ENCODE measurements around the gene PPP1R1B. TPM values are rescaled to one million over a fixed set of nuclear protein-coding genes. Genes with fewer than 3 reads are reported as not detected.

Gene PPP1R1B
- total RNA-seq, 4 donors from 2014 or later: 0.26 to 22.0 (median 0.68) TPM

DNA sequence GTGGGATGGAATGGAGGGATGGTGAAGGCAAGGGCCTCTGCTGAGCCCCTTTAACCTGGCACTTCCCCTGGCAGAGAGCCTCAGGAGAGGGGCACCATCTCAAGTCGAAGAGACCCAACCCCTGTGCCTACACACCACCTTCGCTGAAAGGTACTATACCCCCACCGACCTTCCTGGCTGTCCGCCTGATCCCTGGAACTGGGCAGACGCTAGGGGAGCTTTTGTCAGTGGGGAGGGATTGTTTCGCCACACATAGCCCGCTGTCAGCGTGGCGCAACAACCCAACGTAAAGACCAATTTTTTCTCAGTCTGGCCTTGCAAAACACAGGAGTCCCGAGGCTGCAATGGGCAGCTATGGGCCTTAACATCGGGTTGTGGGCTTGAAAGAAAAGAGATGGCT, 3.1 kb downstream of the PPP1R1B start:
- Histone ChIP-seq H3K27me3 (peaks cover 22% of the 10 kb centered on the region in 2 donors), H3K36me3 (no peaks in the 10 kb centered on the region), H3K4me3 (no peak overlapping the region), H3K4me1 (peaks cover 0 to 13% of the 10 kb centered on the region in 2 donors), H3K27ac (no peak overlapping the region), H3K9me3 (no peaks in the 10 kb centered on the region)
- intact Hi-C loops (cut with DNase I; ENCODE audit: low total_unique reads): loop anchor here (10.0 kb wide), 2 partner anchors 55 to 75 kb away; partner anchors contain the start of gene PGAP3
- no peak for TF ChIP-seq CTCF (IDR thresholded peaks at IDR 0.05)
- TF ChIP-seq POLR2A (IDR thresholded peaks at IDR 0.05): no peak
- no peak for DNase-seq

GRCh38 chr17:39631403-39631802, 4.7 kb downstream of the PPP1R1B start:
- Histone ChIP-seq H3K9me3 (no peaks in the 10 kb centered on the region), H3K4me3 (no peak overlapping the region), H3K4me1 (peaks cover 0 to 20% of the 10 kb centered on the region in 2 donors), H3K36me3 (no peaks in the 10 kb centered on the region), H3K27ac (no peak overlapping the region), H3K27me3 (peaks cover 8 to 15% of the 10 kb centered on the region in 2 donors)
- no peak for DNase-seq
- intact Hi-C loops (cut with DNase I; ENCODE audit: low total_unique reads): loop anchor here (10.0 kb wide), 1 partner anchor 53 kb away; the partner anchor contains the start of gene PGAP3
- no peak for TF ChIP-seq CTCF (IDR thresholded peaks at IDR 0.05)
- TF ChIP-seq POLR2A (IDR thresholded peaks at IDR 0.05): no peak

GRCh38 chr17:39632153-39632941, 5.6 kb downstream of the PPP1R1B start:
- Histone ChIP-seq H3K4me3 (no peak overlapping the region), H3K9me3 (no peaks in the 10 kb centered on the region), H3K4me1 (peaks cover 0 to 11% of the 10 kb centered on the region in 2 donors), H3K36me3 (no peaks in the 10 kb centered on the region), H3K27ac (no peak overlapping the region), H3K27me3 (peaks cover 3 to 6% of the 10 kb centered on the region in 2 donors)
- TF ChIP-seq POLR2A (IDR thresholded peaks at IDR 0.05) (no peak), CTCF (IDR thresholded peaks at IDR 0.05) (no peak)
- no peak for DNase-seq
- intact Hi-C loops (cut with DNase I; ENCODE audit: low total_unique reads): loop anchor here (10.0 kb wide), 1 partner anchor 52 kb away; the partner anchor contains the start of gene PGAP3

DNA sequence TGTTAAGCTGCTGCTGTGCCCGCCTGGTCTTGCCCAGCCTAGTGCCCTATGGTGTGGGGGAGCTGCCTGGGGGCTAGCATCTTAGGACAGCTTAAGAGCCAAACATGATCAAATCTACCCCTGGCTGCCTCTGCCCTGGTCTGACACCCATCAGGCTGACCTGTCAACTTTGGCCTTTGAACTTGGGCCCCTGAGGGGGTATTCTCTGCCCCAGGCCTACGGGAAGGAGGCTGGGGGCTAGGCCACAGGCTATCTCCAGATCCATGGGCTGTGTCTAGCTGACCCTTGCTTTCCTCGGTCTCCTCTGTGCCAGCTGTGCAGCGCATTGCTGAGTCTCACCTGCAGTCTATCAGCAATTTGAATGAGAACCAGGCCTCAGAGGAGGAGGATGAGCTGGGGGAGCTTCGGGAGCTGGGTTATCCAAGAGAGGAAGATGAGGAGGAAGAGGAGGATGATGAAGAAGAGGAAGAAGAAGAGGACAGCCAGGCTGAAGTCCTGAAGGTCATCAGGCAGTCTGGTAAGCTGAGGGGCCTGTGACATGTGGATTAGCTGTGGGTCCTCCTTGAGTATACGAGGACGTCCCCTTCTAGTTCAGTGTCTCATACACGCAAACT, 6.9 kb downstream of the PPP1R1B start:
- peaks cover 7 to 17% of the 10 kb centered on the region in 2 donors for H3K4me1 ChIP-seq
- no peaks in the 10 kb centered on the region for H3K9me3 ChIP-seq
- no peaks in the 10 kb centered on the region for H3K36me3 ChIP-seq
- intact Hi-C loops (cut with DNase I; ENCODE audit: low total_unique reads): loop anchor here (10.0 kb wide), 1 partner anchor 51 kb away; the partner anchor contains the start of gene PGAP3
- TF ChIP-seq CTCF (IDR thresholded peaks at IDR 0.05) (no peak), POLR2A (IDR thresholded peaks at IDR 0.05) (no peak)
- no peak overlapping the region for H3K27ac ChIP-seq
- no peak overlapping the region for H3K4me3 ChIP-seq
- no peak for DNase-seq
- no peaks in the 10 kb centered on the region for H3K27me3 ChIP-seq

- no peak for DNase-seq
- Histone ChIP-seq H3K9me3 (no peaks in the 10 kb centered on the region), H3K4me3 (no peak overlapping the region), H3K36me3 (no peaks in the 10 kb centered on the region), H3K27me3 (no peaks in the 10 kb centered on the region), H3K4me1 (peaks cover 7 to 19% of the 10 kb centered on the region in 2 donors), H3K27ac (no peak overlapping the region)
- intact Hi-C loops (cut with DNase I; ENCODE audit: low total_unique reads): loop anchor here (10.0 kb wide), 1 partner anchor 50 kb away; the partner anchor contains the start of gene PGAP3
- TF ChIP-seq CTCF (IDR thresholded peaks at IDR 0.05) (peak; percentile 46 to 77 (median 66)), POLR2A (IDR thresholded peaks at IDR 0.05) (no peak)
Measured at GRCh38 chr17:39634384-39634871, 7.7 kb downstream of the PPP1R1B start.
